Myometrial cell (primary cell): Measurements from ENCODE around the gene PRLR. TPM values are rescaled to one million over a fixed set of nuclear protein-coding genes. Genes with fewer than 3 reads are reported as not detected.

Experiments
- total RNA-seq: library from RNA; depleted of rRNA; stranded (reverse); fragments of >200 nt; gene quantifications from 2 replicates; pipeline ENCODE4 v1.2.3, GENCODE V29; 2015

Gene PRLR
- total RNA-seq, result 5.8 and 11.5 TPM in 2 replicates

DNA sequence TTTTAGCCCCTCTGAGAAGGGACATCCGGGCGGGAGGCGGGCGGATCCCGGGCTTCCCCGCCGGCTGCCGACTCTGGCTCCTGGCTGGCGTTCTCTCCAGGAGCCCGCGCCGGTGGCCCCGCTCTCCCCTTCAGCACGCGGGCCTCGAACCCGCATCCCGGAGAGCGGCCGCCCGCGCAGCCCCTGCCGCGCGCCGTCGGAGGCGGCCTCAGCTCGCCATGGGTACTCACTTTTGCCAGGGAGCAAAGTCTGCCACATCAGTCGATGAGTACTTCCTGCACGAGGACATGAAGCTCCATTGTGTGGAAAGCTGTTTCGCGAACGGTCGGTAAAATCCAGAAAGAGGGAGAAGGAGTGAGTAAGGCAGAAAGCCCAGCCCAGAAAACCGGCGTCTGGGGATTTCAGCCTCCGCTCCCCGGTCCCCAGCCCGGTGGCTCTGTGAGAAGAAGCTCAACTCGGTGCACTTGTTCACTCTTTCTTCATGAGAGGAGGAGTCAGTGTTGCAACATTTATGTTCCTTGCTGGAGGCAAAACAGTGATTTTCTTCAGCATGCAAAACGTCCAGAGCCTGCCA, at the start of gene PRLR:
Gene PRLR (minus strand): TSS at position 450 of the 574 bp plus-strand sequence. CDS start 140,867 bp downstream, outside the sequence.

DNA sequence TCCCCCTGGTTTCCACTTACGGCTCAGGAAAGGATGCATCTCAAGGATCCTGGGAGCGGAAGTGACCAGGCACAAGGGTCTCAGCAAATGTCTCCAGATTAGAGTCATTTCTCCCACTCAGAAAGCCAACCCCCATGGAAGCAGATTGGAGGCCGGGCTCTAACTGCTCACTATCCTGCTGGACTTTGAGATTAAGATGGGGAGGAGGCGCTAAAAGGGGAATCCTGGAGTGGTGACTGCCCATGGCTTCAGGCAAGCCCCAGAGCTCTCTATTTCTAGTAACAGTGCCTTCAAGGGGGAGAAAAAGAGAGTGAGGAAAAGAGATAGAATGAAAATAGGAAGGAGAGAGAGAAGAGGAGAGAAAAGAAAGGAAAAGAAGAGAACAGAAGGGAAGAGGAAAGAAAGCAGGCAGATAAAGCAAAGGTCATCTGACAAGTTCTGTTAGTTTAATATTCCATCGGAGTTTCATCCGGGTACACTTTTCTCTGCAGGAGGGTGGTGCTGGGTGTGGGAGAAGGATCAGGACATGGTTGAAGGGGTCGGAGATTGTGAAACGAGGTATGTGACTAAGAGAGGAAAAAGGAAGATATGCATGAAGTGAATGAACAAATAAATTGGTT, 182.4 kb downstream of the PRLR start, which contains the start of gene AGXT2:
Gene AGXT2 (minus strand): TSS at position 165 of the 620 bp plus-strand sequence. CDS start 57 bp downstream, at position 108.

Other genes starting within 250 kb of the PRLR start
- not detected in 2 replicates for gene AGXT2, start 182.5 kb downstream of the PRLR start, total RNA-seq